ENCODE data around the gene SMIM24.

DNA sequence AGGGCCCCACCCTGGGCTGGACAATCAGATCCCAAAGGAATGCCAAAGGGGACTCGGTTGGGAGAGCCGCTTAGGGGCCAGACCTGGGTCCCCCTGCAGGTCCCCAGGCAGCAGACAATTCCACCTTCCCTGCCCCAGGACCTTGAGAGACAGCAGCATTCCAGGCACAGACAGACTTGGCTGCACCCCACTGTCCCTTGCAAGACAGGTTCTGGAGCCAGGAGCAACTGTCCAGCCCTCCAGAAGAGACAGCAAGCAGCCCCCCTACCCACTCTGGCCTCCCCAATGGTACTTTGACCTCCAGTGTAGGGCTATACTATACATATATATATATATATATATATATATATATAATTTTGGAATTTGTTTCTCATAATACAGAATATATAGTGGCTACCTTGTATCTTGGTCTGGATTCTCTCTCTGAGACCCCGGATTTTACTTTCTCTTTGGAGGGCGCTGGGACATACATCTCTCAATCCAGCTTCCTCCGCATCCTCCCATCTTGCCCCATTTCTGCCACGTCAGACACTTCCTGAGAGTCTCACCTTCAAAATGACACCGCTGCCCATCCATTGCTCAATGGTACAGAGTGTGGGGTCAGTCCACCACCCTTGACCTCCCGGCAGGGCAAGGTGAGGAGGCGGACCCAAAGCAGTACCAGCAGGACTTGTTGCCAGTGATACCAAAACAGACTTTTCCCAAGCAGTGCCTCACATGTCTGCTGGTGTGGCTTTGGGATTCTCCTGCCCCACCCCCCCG lies 12.7 kb downstream of the SMIM24 start:
- TF ChIP-seq, protein P1, sequence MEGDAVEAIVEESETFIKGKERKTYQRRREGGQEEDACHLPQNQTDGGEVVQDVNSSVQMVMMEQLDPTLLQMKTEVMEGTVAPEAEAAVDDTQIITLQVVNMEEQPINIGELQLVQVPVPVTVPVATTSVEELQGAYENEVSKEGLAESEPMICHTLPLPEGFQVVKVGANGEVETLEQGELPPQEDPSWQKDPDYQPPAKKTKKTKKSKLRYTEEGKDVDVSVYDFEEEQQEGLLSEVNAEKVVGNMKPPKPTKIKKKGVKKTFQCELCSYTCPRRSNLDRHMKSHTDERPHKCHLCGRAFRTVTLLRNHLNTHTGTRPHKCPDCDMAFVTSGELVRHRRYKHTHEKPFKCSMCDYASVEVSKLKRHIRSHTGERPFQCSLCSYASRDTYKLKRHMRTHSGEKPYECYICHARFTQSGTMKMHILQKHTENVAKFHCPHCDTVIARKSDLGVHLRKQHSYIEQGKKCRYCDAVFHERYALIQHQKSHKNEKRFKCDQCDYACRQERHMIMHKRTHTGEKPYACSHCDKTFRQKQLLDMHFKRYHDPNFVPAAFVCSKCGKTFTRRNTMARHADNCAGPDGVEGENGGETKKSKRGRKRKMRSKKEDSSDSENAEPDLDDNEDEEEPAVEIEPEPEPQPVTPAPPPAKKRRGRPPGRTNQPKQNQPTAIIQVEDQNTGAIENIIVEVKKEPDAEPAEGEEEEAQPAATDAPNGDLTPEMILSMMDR (IDR thresholded peaks at IDR 0.05 in 4 of 5, conservative IDR thresholded peaks at IDR 0.05 in 1 of 5), result no peak
- TF ChIP-seq POLR2A (IDR thresholded peaks at IDR 0.05), result no peak

All from gastrocnemius medialis (tissue), 4 donors.